ENCODE results near the gene SEC11C. TPM values are rescaled to one million over a fixed set of nuclear protein-coding genes. Genes with fewer than 3 reads are reported as not detected.

Gene SEC11C
- total and polyA plus RNA-seq, 2 of the 8 experiments (the other 6 are each of a cell fraction or from before 2014, with no cell fraction given) = 27.1 to 59.3 TPM

DNA sequence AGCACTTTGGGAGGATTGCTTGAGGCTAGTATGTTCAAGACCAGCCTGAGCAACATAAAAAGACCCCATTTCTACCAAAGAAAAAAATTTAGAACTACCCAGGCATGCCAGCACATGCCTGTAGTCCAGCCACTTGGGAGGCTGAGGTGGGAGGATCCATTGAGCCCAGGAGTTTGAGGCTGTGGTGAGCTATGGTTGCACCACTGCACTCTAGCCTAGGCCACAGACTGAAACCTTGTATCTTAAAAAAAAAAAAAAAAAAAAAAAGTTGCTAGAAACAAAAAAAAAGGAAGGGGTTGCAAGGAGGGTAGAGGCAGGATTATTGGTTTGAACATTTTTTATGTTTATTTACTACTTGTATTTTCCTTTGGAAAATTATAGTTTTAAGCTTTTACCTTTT lies 4.8 kb downstream of the SEC11C start:
- peaks cover 3% of the 10 kb centered on the region; the same call in 1 of the 2 replicates for H3K79me1 ChIP-seq (ENCODE audit: low read depth, low read length)
- CTCF ChIA-PET (ENCODE audit: partially characterized antibody) = interaction anchor here (0.6 kb wide), 1 partner anchor 380 kb away, joined by 3 read pairs; no protein-coding TSS in a partner anchor
- TF ChIP-seq BRCA1 (IDR thresholded peaks at IDR 0.05; ENCODE audit: low read depth, low read length) = no peak
- no peak for TF ChIP-seq GTF2F1 (IDR thresholded peaks at IDR 0.05; ENCODE audit: borderline replicate concordance, low read depth, low read length)
- no peak for TF ChIP-seq SIX5 (IDR thresholded peaks at IDR 0.05; ENCODE audit: low read depth, low read length)
- no peak for TF ChIP-seq BCL11A (IDR thresholded peaks at IDR 0.05; ENCODE audit: low read depth in 2 of 2, low read length in 2 of 2)
- TF ChIP-seq CBX5 (IDR thresholded peaks at IDR 0.05; ENCODE audit: low read depth, low read length) = no peak
- TF ChIP-seq EZH2 (IDR thresholded peaks at IDR 0.05; ENCODE audit: low read depth, low read length, severe bottlenecking) = no peak
- TF ChIP-seq BACH1 (IDR thresholded peaks at IDR 0.05; ENCODE audit: low read length) = no peak
- no peak for TF ChIP-seq RNF2 (IDR thresholded peaks at IDR 0.05; ENCODE audit: borderline replicate concordance, low read depth, low read length, missing control alignments, poor library complexity, severe bottlenecking)
- no peak for TF ChIP-seq TBP (IDR thresholded peaks at IDR 0.05; ENCODE audit: low read depth, low read length)
- TF ChIP-seq RXRA (IDR thresholded peaks at IDR 0.05; ENCODE audit: insufficient read depth, low read depth, low read length) = no peak
- TF ChIP-seq JUN (IDR thresholded peaks at IDR 0.05; ENCODE audit: low read depth, low read length) = no peak
- TF ChIP-seq FOSL1 (IDR thresholded peaks at IDR 0.05; ENCODE audit: insufficient read depth, low read depth, low read length) = no peak
- no peak for TF ChIP-seq SIN3A (conservative IDR thresholded peaks at IDR 0.05 in 1 of 2, IDR thresholded peaks at IDR 0.05 in 1 of 2; ENCODE audit: low read depth in 1 of 2, low read length in 2 of 2)
- no peak for TF ChIP-seq POU5F1 (IDR thresholded peaks at IDR 0.05; ENCODE audit: low read depth, low read length)
- TF ChIP-seq TAF7 (optimal IDR thresholded peaks at IDR 0.05; ENCODE audit: borderline replicate concordance, low read depth, low read length) = no peak
- TF ChIP-seq SP2 (IDR thresholded peaks at IDR 0.05; ENCODE audit: low read length) = no peak

More for the DNA sequence above, 4.8 kb downstream of the SEC11C start:
- Histone ChIP-seq H2AFZ (ENCODE audit: low read length) (no peak overlapping the region), H4K5ac (ENCODE audit: insufficient read length, low read depth, low read length) (no peak overlapping the region), H4K20me1 (replicated peaks in 1 of 2; ENCODE audit: control insufficient read depth in 1 of 2, insufficient read depth in 2 of 2, low read length in 2 of 2) (peaks cover 2 to 3% of the 10 kb centered on the region in 2 experiments), H3K4me3 (ENCODE audit: extremely low read depth in 1 of 4, insufficient read depth in 2 of 4, low read depth in 3 of 4, low read length in 4 of 4) (no peak overlapping the region), H2AK5ac (ENCODE audit: low read depth, low read length) (no peak overlapping the region), H3K23me2 (ENCODE audit: low read depth, low read length) (peaks cover 3% of the 10 kb centered on the region), H3K36me3 (ENCODE audit: control insufficient read depth in 2 of 4, insufficient read depth in 4 of 4, low read length in 3 of 4) (no peaks in the 10 kb centered on the region), H3K23ac (ENCODE audit: insufficient read length) (no peak overlapping the region), H3K9me3 (ENCODE audit: insufficient read depth in 2 of 2, low read depth in 1 of 2, low read length in 1 of 2) (no peaks in the 10 kb centered on the region), H2BK120ac (replicated peaks; ENCODE audit: low read depth, low read length) (no peak overlapping the region), H3K27me3 (replicated peaks in 1 of 4; ENCODE audit: control insufficient read depth in 3 of 4, extremely low read depth in 1 of 4, insufficient read depth in 3 of 4, low read length in 3 of 4) (no peaks in the 10 kb centered on the region), H3K4me2 (ENCODE audit: insufficient read depth in 1 of 2, low read depth in 2 of 2, low read length in 2 of 2) (no peak overlapping the region), H2BK12ac (ENCODE audit: low read depth, low read length) (no peak overlapping the region), H4K8ac (ENCODE audit: extremely low read depth, insufficient read depth, low read length) (no peak overlapping the region), H3K9ac (replicated peaks in 1 of 4; ENCODE audit: extremely low read depth in 1 of 4, low read depth in 3 of 4, low read length in 3 of 4) (no peak overlapping the region), H2BK5ac (ENCODE audit: low read depth, low read length) (no peak overlapping the region), H4K91ac (replicated peaks; ENCODE audit: insufficient read length, low read length) (no peak overlapping the region), H2BK20ac (ENCODE audit: low read length) (no peak overlapping the region), H3K79me2 (ENCODE audit: control insufficient read depth in 1 of 2, insufficient read depth in 2 of 2, low read length in 2 of 2) (peaks cover 0 to 39% of the 10 kb centered on the region in 2 experiments; a peak in 2 of 4 replicates), H3K4me1 (replicated peaks in 1 of 4; ENCODE audit: control insufficient read depth in 3 of 4, insufficient read depth in 4 of 4, low read length in 3 of 4) (peaks cover 0 to 7% (median 2%) of the 10 kb centered on the region in 4 experiments; a peak in 4 of 7 replicates), H3K18ac (ENCODE audit: extremely low read depth, low read length) (no peak overlapping the region), H3K56ac (replicated peaks; ENCODE audit: insufficient read length, low read depth, low read length) (no peak overlapping the region), H2BK15ac (ENCODE audit: low read length) (no peak overlapping the region), H3K27ac (ENCODE audit: low read depth, low read length) (no peak overlapping the region), H3K4ac (replicated peaks; ENCODE audit: insufficient read length, low read depth, low read length) (no peak overlapping the region), H3K14ac (ENCODE audit: insufficient read length) (no peak overlapping the region)
- POLR2A ChIA-PET (ENCODE audit: partially characterized antibody) = no interaction called here
- DNase-seq (ENCODE audit: low read depth in 1 of 2, low spot score in 2 of 2) (no peak), FAIRE-seq (no peak)
